Heart right ventricle (tissue), 16 donors: ENCODE measurements around the gene NIPBL. TPM values are rescaled to one million over a fixed set of nuclear protein-coding genes. Genes with fewer than 3 reads are reported as not detected.
"Not testable (repeated sequence)": the region's sequence is repeated elsewhere in the genome, so short reads cannot be mapped to it uniquely, and the experiment has no call there.

Source experiments
- ATAC-seq, 8 donors: fragments of 200-7000 bp; cut with Tn5 transposase; one replicate each; pipeline ENCODE4 v1.9.1; 2020; ENCODE audit warnings: mild to moderate bottlenecking in 8 of 8, moderate library complexity in 8 of 8, moderate number of reproducible peaks in 1 of 8
- DNase-seq, 2 donors: peaks; one replicate each; pipeline ENCODE4 v3.0.0-alpha.2; 2020
- H3K27ac ChIP-seq, 10 donors: fragments of 200-600 bp; sonication (generic) in 2 of 10; one replicate each; pipeline versions ENCODE4 v1.5.0 to v1.8.0; 2020 to 2022; ENCODE audit warnings: mild to moderate bottlenecking in 3 of 10
- H3K27me3 ChIP-seq, 7 donors: fragments of 200-600 bp; one replicate each; pipeline ENCODE4 v1.8.0; 2021 to 2022; ENCODE audit warnings: mild to moderate bottlenecking in 2 of 7
- H3K36me3 ChIP-seq, 9 donors: fragments of 200-600 bp; sonication (generic) in 1 of 9; one replicate each; pipeline versions ENCODE4 v1.5.0 to v1.8.0; 2020 to 2022; ENCODE audit warnings: mild to moderate bottlenecking in 2 of 9
- H3K4me1 ChIP-seq, 9 donors: fragments of 200-600 bp; sonication (generic) in 1 of 9; one replicate each; pipeline versions ENCODE4 v1.5.0 to v1.8.0; 2020 to 2022; ENCODE audit warnings: mild to moderate bottlenecking in 4 of 9
- H3K4me3 ChIP-seq, 10 donors: fragments of 200-600 bp; sonication (generic) in 2 of 10; one replicate each; pipeline versions ENCODE4 v1.5.0 to v1.8.0; 2020 to 2022; ENCODE audit warnings: mild to moderate bottlenecking in 7 of 10, moderate library complexity in 2 of 10
- H3K9me3 ChIP-seq, 11 donors: fragments of 200-600 bp in 10 of 11; sonication (generic) in 2 of 11; one replicate each; pipeline versions ENCODE4 v1.5.0 to v1.8.0; 2013 to 2022; ENCODE audit warnings: mild to moderate bottlenecking in 2 of 11, control low read depth in 1 of 11, moderate library complexity in 1 of 11
- CTCF ChIP-seq, 9 donors: fragments of 200-600 bp; sonication (generic) in 2 of 9; IDR thresholded peaks; one replicate each; pipeline versions ENCODE4 v1.5.0 to v1.8.0; 2021 to 2022; ENCODE audit warnings: antibody characterized with exemption in 9 of 9, mild to moderate bottlenecking in 5 of 9, moderate library complexity in 1 of 9
- WGBS, 2 donors: extraction: QIAGEN DNeasy Blood & Tissue Kit; methylation state at CpG; one replicate each; pipeline ENCODE4 v1.1.7; 2013; ENCODE audit warnings: inconsistent platforms in 1 of 2; 5-methylcytosine and 5-hydroxymethylcytosine counted together
- intact Hi-C, 10 donors: fragments of 100-400 bp; cut with DNase I; formaldehyde crosslinking; loops; one replicate each; pipeline versions ENCODE4 v1.11.1 to v1.14.2; 2022
- polyA plus RNA-seq, 2 donors: library from polyadenylated mRNA; stranded (reverse); fragments of 200-250 nt; gene quantifications; one replicate each; pipeline ENCODE4 v1.2.3, GENCODE V29; 2013
- total RNA-seq, 10 donors: library from RNA; stranded (reverse); fragmentation: NEBNext Ultra II Directional in 3 of 10; extraction: Animal tissue kit (Norgen Biotek cat#: 25700) in 3 of 10; gene quantifications; one replicate each; pipeline versions ENCODE4 v1.2.1 to v1.2.4, GENCODE V29; 2021 to 2023
- donor health status: Arrhythmogenic right ventricular cardiomyopathy.
- donor health status: ischemic (EF 13 %, LVEDD 7.1; RV severe dilation, severe dysfunction).
- donor health status: healthy with polysubstance abuse.
- donor health status: DM: no; HTN: yes; CAD: no.
- donor health status: DM: no; HTN: no; CAD: no.
- donor health status: ischemic (EF 25% LVEDD 6.9; RV normal size, moderate dysfunction).
- donor health status: ischemic (EF 25% LVEDD 5.7; RV mildly dilated, moderate dysfunction).
- donor health status: healthy.
- donor health status: DM: yes; HTN: yes; CAD: no.
- donor health status: Ischemic cardiomyopathy.
- donor health status: ischemic (EF 35%, LVEDD 5.7; RV mildly dilated, moderate dysfunction).
- donor health status: nonischemic (EF 11% LVEDD 7.7; RV severe dilation, severe dysfunction).
- donor health status: DM: yes; HTN: yes; CAD: no.
- donor health status: PGD.
- donor health status: ischemic (EF 29% LVEDD 5.4; RV normal size, mild dysfunction).
- donor health status: nonischemic (EF 23%, LVEDD 6.1; RV moderate dilation, normal function).

NIPBL gene
- total and polyA plus RNA-seq, 12 donors, result 9.9 to 52.3 (median 43.3) TPM

GRCh38 chr5:37002176-37002751 lies 125.7 kb downstream of the NIPBL start:
- Histone ChIP-seq H3K27ac (no peak overlapping the region), H3K9me3 (no peaks in the 10 kb centered on the region), H3K27me3 (no peaks in the 10 kb centered on the region), H3K4me1 (no peaks in the 10 kb centered on the region), H3K4me3 (no peak overlapping the region), H3K36me3 (peaks cover 0 to 100% (median 28%) of the 10 kb centered on the region in 9 donors)
- intact Hi-C loops, result loop anchor here in 5 of 10 donors (5.0 to 10.0 kb wide), 3 partner anchors 257 to 267 kb away; no protein-coding TSS in a partner anchor
- 95% methylated on average over 1 of the region's 1 CpG for WGBS, 2 donors
- TF ChIP-seq CTCF (IDR thresholded peaks at IDR 0.05), result no peak
- DNase-seq (no peak), ATAC-seq (no peak)

- H3K4me1 ChIP-seq, result no peaks in the 10 kb centered on the region
- peaks cover 0 to 100% (median 41%) of the 10 kb centered on the region in 9 donors for H3K36me3 ChIP-seq
- H3K27ac ChIP-seq, result no peak overlapping the region
- 69 to 80% methylated on average over 6 of the region's 6 CpGs for WGBS, 2 donors
- intact Hi-C loops, result loop anchor here in 8 of 10 donors (5.0 to 10.0 kb wide), 5 partner anchors 128 to 278 kb away; partner anchors contain the start of gene NIPBL (in 1 of the 8)
- no peak for TF ChIP-seq CTCF (IDR thresholded peaks at IDR 0.05)
- ATAC-seq (no peak), DNase-seq (no peak)
- no peak overlapping the region for H3K4me3 ChIP-seq
- H3K27me3 ChIP-seq, result no peaks in the 10 kb centered on the region
- H3K9me3 ChIP-seq, result no peaks in the 10 kb centered on the region
Measured at GRCh38 chr5:37005252-37005651, 128.7 kb downstream of the NIPBL start.

- Histone ChIP-seq H3K27ac (no peak overlapping the region), H3K36me3 (peaks cover 0 to 100% (median 42%) of the 10 kb centered on the region in 9 donors), H3K4me1 (no peaks in the 10 kb centered on the region), H3K4me3 (no peak overlapping the region), H3K9me3 (no peaks in the 10 kb centered on the region), H3K27me3 (no peaks in the 10 kb centered on the region)
- 43 to 45% methylated on average over 5 of the region's 5 CpGs for WGBS, 2 donors
- ATAC-seq (no peak), DNase-seq (no peak)
- peak in 8 of 9 donors; percentile 36 to 78 (median 67) for TF ChIP-seq CTCF (IDR thresholded peaks at IDR 0.05)
- intact Hi-C loops, result loop anchor here in 8 of 10 donors (5.0 to 10.0 kb wide), 5 partner anchors 129 to 279 kb away; partner anchors contain the start of gene NIPBL (in 1 of the 8)
Measured at GRCh38 chr5:37005946-37006540, 129.5 kb downstream of the NIPBL start.

- intact Hi-C loops, H3K27ac ChIP-seq, ATAC-seq, H3K4me3 ChIP-seq, H3K27me3 ChIP-seq, H3K9me3 ChIP-seq, H3K4me1 ChIP-seq: not testable (repeated sequence)
- 96 to 98% methylated on average over 17 to 31 of the region's 34 CpGs for WGBS, 2 donors
- DNase-seq, result peak in 1 of 2 donors; percentile 7
- H3K36me3 ChIP-seq, result peaks cover 0 to 90% (median 57%) of the 10 kb centered on the region in 9 donors
Measured at GRCh38 chr5:37013181-37013580, 136.6 kb downstream of the NIPBL start.

- intact Hi-C loops, result no loop called here
- peaks cover 0 to 90% (median 57%) of the 10 kb centered on the region in 9 donors for H3K36me3 ChIP-seq
- ATAC-seq, result no peak
- no peaks in the 10 kb centered on the region for H3K4me1 ChIP-seq
- H3K9me3 ChIP-seq, result no peaks in the 10 kb centered on the region
- H3K27me3 ChIP-seq, result no peaks in the 10 kb centered on the region
- TF ChIP-seq CTCF (IDR thresholded peaks at IDR 0.05), result no peak
- DNase-seq, result no peak
- H3K27ac ChIP-seq, result no peak overlapping the region
- H3K4me3 ChIP-seq, result no peak overlapping the region
Measured at GRCh38 chr5:37014321-37014720, 137.8 kb downstream of the NIPBL start.
